MM.1S (cell line): Measurements from ENCODE around the gene PSORS1C2.

Experiments used
- DNase-seq: peaks from one replicate; pipeline ENCODE4 v3.0.0-alpha.2; 2015
- H2AFZ ChIP-seq: fragments of 300-600 bp; sonication (generic); 2 replicates; pipeline ENCODE4 v1.6.0; 2016; ENCODE audit warnings: antibody characterized with exemption, low read length
- H3F3A ChIP-seq: fragments of 300-600 bp; sonication (generic); 2 replicates; pipeline ENCODE4 v1.6.1; 2016; ENCODE audit warnings: mild to moderate bottlenecking, antibody characterized with exemption, low read length, moderate library complexity, mixed read lengths; ENCODE audit not compliant: insufficient read depth
- H3K27ac ChIP-seq: fragments of 300-600 bp; sonication (generic); 2 replicates; pipeline ENCODE4 v1.5.1; 2016; ENCODE audit warnings: mild to moderate bottlenecking, low read length
- H3K27me3 ChIP-seq: fragments of 300-600 bp; sonication (generic); replicated peaks from 2 replicates; pipeline ENCODE4 v1.6.0; 2016; ENCODE audit warnings: low read length; ENCODE audit not compliant: insufficient read depth
- H3K36me3 ChIP-seq: fragments of 300-600 bp; sonication (generic); replicated peaks from 2 replicates; pipeline ENCODE4 v1.6.1; 2016; ENCODE audit warnings: mild to moderate bottlenecking, low read length, mixed read lengths; ENCODE audit not compliant: insufficient read depth
- H3K4me1 ChIP-seq: fragments of 300-600 bp; sonication (generic); 2 replicates; pipeline ENCODE4 v1.6.1; 2016; ENCODE audit warnings: low read length, mixed read lengths
- H3K4me2 ChIP-seq: fragments of 300-600 bp; sonication (generic); 2 replicates; pipeline ENCODE4 v1.6.0; 2016; ENCODE audit warnings: low read depth, low read length
- H3K4me3 ChIP-seq: fragments of 300-600 bp; sonication (generic); 2 replicates; pipeline ENCODE4 v1.5.1; 2016; ENCODE audit warnings: low read length, mixed read lengths
- H3K79me2 ChIP-seq: fragments of 300-600 bp; sonication (generic); 2 replicates; pipeline ENCODE4 v1.6.1; 2016; ENCODE audit warnings: mixed run types, low read length, mixed read lengths
- H3K9ac ChIP-seq: fragments of 300-600 bp; sonication (generic); 2 replicates; pipeline ENCODE4 v1.6.1; 2016; ENCODE audit warnings: low read length, mixed read lengths
- H3K9me2 ChIP-seq: fragments of 300-600 bp; sonication (generic); replicated peaks from 2 replicates; pipeline ENCODE4 v1.6.1; 2016; ENCODE audit warnings: mild to moderate bottlenecking, low read length, mixed read lengths; ENCODE audit not compliant: insufficient read depth
- H3K9me3 ChIP-seq: fragments of 300-600 bp; sonication (generic); replicated peaks from 2 replicates; pipeline ENCODE4 v1.6.1; 2016; ENCODE audit warnings: mild to moderate bottlenecking, low read length, mixed read lengths; ENCODE audit not compliant: insufficient read depth
- H4K20me1 ChIP-seq: fragments of 300-600 bp; sonication (generic); 2 replicates; pipeline ENCODE4 v1.6.1; 2016; ENCODE audit warnings: mild to moderate bottlenecking, low read length, moderate library complexity, mixed read lengths; ENCODE audit not compliant: insufficient read depth
- CTCF ChIP-seq: fragments of 300-600 bp; sonication (generic); IDR thresholded peaks from 2 replicates; pipeline ENCODE4 v1.5.1; 2016; ENCODE audit warnings: antibody characterized with exemption, low read length, mixed read lengths
- EZH2 ChIP-seq: fragments of 300-600 bp; sonication (generic); optimal IDR thresholded peaks from 2 replicates; pipeline ENCODE3; 2017; ENCODE audit warnings: low read depth, mild to moderate bottlenecking, antibody characterized with exemption, low read length, mixed read lengths
- EZH2phosphoT487 ChIP-seq: fragments of 300-600 bp; sonication (generic); IDR thresholded peaks from 2 replicates; pipeline ENCODE4 v1.6.1; 2018; ENCODE audit warnings: antibody characterized with exemption, low read length

PSORS1C2 gene

GRCh38 chr6:31129130-31129529, 9.7 kb downstream of the PSORS1C2 start:
- no peaks in the 10 kb centered on the region for H3K9me3 ChIP-seq
- no peaks in the 10 kb centered on the region for H3K36me3 ChIP-seq
- H3K4me1 ChIP-seq = 0 out of 2 replicates have a peak, but pooled peaks cover 3% of the 10 kb centered on the region
- H3K27ac ChIP-seq = no peak overlapping the region
- H3K4me3 ChIP-seq = no peak overlapping the region
- H3K9ac ChIP-seq = no peak overlapping the region
- H3K79me2 ChIP-seq = no peaks in the 10 kb centered on the region
- no peaks in the 10 kb centered on the region for H4K20me1 ChIP-seq
- H3F3A ChIP-seq = no peaks in the 10 kb centered on the region
- H3K27me3 ChIP-seq = peaks cover 11% of the 10 kb centered on the region; the same call in 1 of the 2 replicates
- no peak overlapping the region for H3K4me2 ChIP-seq
- no peak overlapping the region for H2AFZ ChIP-seq
- TF ChIP-seq EZH2phosphoT487 = no peak
- no peak for TF ChIP-seq CTCF
- no peak for TF ChIP-seq EZH2
- no peak for DNase-seq
- no peaks in the 10 kb centered on the region for H3K9me2 ChIP-seq

- H3K9me3 ChIP-seq = no peaks in the 10 kb centered on the region
- H3K79me2 ChIP-seq = no peaks in the 10 kb centered on the region
- no peak overlapping the region for H3K4me3 ChIP-seq
- H3K4me1 ChIP-seq = 0 out of 2 replicates have a peak, but pooled peaks cover 3% of the 10 kb centered on the region
- H3K9ac ChIP-seq = no peak overlapping the region
- no peaks in the 10 kb centered on the region for H3K36me3 ChIP-seq
- peaks cover 15% of the 10 kb centered on the region for H3K27me3 ChIP-seq
- DNase-seq = peak; percentile 71
- H3K4me2 ChIP-seq = peak overlapping the region; percentile 26; the same call in 1 of the 2 replicates
- no peaks in the 10 kb centered on the region for H3F3A ChIP-seq
- TF ChIP-seq EZH2 (no peak), CTCF (peak; percentile 76)
- H4K20me1 ChIP-seq = no peaks in the 10 kb centered on the region
- no peak overlapping the region for H3K27ac ChIP-seq
- peak overlapping the region; percentile 75 for H2AFZ ChIP-seq
- H3K9me2 ChIP-seq = no peaks in the 10 kb centered on the region
These were observed 10.7 kb downstream of the PSORS1C2 start for GRCh38 chr6:31128093-31128676.

- H3K79me2 ChIP-seq = no peaks in the 10 kb centered on the region
- no peak overlapping the region for H3K4me2 ChIP-seq
- no peak overlapping the region for H2AFZ ChIP-seq
- H3K27ac ChIP-seq = no peak overlapping the region
- H3K9ac ChIP-seq = no peak overlapping the region
- H3K4me1 ChIP-seq = 0 out of 2 replicates have a peak, but pooled peaks cover 3% of the 10 kb centered on the region
- no peak for DNase-seq
- H3K9me2 ChIP-seq = no peaks in the 10 kb centered on the region
- no peaks in the 10 kb centered on the region for H3F3A ChIP-seq
- H3K9me3 ChIP-seq = no peaks in the 10 kb centered on the region
- TF ChIP-seq EZH2 (no peak), EZH2phosphoT487 (no peak), CTCF (no peak)
- no peak overlapping the region for H3K4me3 ChIP-seq
- H3K36me3 ChIP-seq = no peaks in the 10 kb centered on the region
- peaks cover 27% of the 10 kb centered on the region for H3K27me3 ChIP-seq
- no peaks in the 10 kb centered on the region for H4K20me1 ChIP-seq
These were observed 12.3 kb downstream of the PSORS1C2 start for GRCh38 chr6:31126396-31127175.
